Measurements from ENCODE around the gene ZNF609. TPM values are rescaled to one million over a fixed set of nuclear protein-coding genes. Genes with fewer than 3 reads are reported as not detected.

Gene ZNF609
- polyA plus RNA-seq, 1 donor from 2014 or later = 11.8 TPM

DNA sequence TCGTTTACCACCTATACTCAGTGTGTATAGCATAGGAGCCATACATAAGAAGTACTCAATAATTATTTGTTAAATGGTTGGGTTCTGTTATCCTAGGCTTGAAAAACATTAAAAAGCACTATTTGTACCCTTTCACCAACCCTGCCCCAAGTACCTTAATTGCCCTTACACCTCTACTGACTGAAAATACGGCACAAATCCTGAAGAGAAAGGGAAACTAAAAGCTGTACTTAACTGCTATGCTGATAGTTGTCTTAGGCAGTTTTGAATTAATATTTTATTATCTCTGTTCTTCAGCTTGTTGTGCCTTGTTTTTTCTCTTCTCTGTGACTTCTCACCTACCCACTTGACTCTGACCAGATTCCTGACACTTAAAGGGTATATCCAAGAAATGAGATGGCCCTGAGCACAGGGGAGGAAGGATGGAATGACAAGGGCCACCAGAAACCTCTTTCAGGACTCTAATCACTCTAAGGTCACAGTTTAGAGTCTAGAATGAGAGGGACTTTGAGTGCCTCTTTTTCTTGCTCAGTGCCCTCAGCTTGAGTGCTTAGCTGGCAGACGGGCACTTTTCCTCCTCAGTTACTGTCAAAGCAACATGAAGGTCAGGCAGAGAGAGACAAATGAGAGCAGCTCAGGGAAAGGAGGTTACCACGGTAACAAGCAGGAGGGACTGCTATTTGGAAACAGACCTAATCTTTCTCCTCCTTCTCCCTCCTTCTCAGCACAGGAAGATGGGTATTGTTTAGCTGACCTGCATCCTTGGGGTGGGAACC is 136.5 kb downstream of the ZNF609 start:
- no peaks in the 10 kb centered on the region for H3F3A ChIP-seq (ENCODE audit: insufficient read depth, low read length, poor library complexity, severe bottlenecking)
- peak overlapping the region; percentile 64 for H3K9ac ChIP-seq (ENCODE audit: low read length)
- no peaks in the 10 kb centered on the region for H3K9me2 ChIP-seq (ENCODE audit: insufficient read depth, low read length)
- peaks cover 72% of the 10 kb centered on the region for H3K79me2 ChIP-seq (replicated peaks; ENCODE audit: insufficient read depth, low read length)
- H2AFZ ChIP-seq (ENCODE audit: low read depth, low read length) = peak overlapping the region; percentile 9
- H3K4me3 ChIP-seq (ENCODE audit: low read length) = peak overlapping the region; percentile 62
- no peaks in the 10 kb centered on the region for H3K9me3 ChIP-seq (ENCODE audit: low read length)
- no peaks in the 10 kb centered on the region for H4K20me1 ChIP-seq (ENCODE audit: insufficient read depth)
- no peaks in the 10 kb centered on the region for H3K27me3 ChIP-seq (ENCODE audit: insufficient read depth, low read depth, low read length)
- H3K4me2 ChIP-seq (ENCODE audit: low read length) = peak overlapping the region; percentile 79
- TF ChIP-seq POLR2AphosphoS5 (IDR thresholded peaks at IDR 0.05) (peak; percentile 72), TAF1 (IDR thresholded peaks at IDR 0.05; ENCODE audit: low read depth) (no peak), EP300 (conservative IDR thresholded peaks at IDR 0.05; ENCODE audit: poor library complexity, severe bottlenecking) (peak; percentile 82), SMC3 (conservative IDR thresholded peaks at IDR 0.05; ENCODE audit: poor library complexity) (peak; percentile 37)
- H3K27ac ChIP-seq (ENCODE audit: low read length) = peak overlapping the region; percentile 98
- H3K36me3 ChIP-seq (ENCODE audit: insufficient read depth, low read length) = no peaks in the 10 kb centered on the region

DNA sequence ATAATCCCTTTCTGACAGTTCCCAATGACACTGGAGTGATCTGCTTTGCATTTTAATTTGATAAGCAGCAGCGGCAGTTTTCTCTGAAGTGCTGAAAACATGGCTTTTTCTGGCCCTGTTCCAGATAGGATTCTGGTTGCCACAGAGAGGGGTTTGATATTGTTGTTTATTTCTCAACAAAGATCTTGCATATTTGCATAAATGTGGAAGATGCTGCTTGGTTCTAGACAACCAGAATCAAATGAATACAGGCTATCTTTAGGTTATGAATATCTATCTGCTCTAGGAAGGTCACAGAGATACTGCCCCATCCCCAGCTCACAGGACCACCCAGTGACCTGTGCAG is 137.1 kb downstream of the ZNF609 start:
- TF ChIP-seq EZH2 (IDR thresholded peaks at IDR 0.05; ENCODE audit: borderline replicate concordance, insufficient read depth, low read length, poor library complexity, severe bottlenecking) = no peak
- TF ChIP-seq EP300 (conservative IDR thresholded peaks at IDR 0.05; ENCODE audit: poor library complexity, severe bottlenecking) = peak; percentile 4
- no peak for TF ChIP-seq POLR2AphosphoS5 (IDR thresholded peaks at IDR 0.05)
- peak; percentile 37 for TF ChIP-seq MXI1 (conservative IDR thresholded peaks at IDR 0.05; ENCODE audit: poor library complexity, severe bottlenecking)
- TF ChIP-seq TAF1 (IDR thresholded peaks at IDR 0.05; ENCODE audit: low read depth) = no peak
- Histone ChIP-seq H3F3A (ENCODE audit: insufficient read depth, low read length, poor library complexity, severe bottlenecking) (no peaks in the 10 kb centered on the region), H3K9me2 (ENCODE audit: insufficient read depth, low read length) (no peaks in the 10 kb centered on the region), H3K4me3 (ENCODE audit: low read length) (peak overlapping the region; percentile 62), H3K36me3 (ENCODE audit: insufficient read depth, low read length) (no peaks in the 10 kb centered on the region), H3K27me3 (ENCODE audit: insufficient read depth, low read depth, low read length) (no peaks in the 10 kb centered on the region), H3K9ac (ENCODE audit: low read length) (peak overlapping the region; percentile 64), H3K27ac (ENCODE audit: low read length) (peak overlapping the region; percentile 98), H4K20me1 (ENCODE audit: insufficient read depth) (no peaks in the 10 kb centered on the region), H3K79me2 (replicated peaks; ENCODE audit: insufficient read depth, low read length) (peaks cover 72% of the 10 kb centered on the region), H3K4me2 (ENCODE audit: low read length) (peak overlapping the region; percentile 79), H2AFZ (ENCODE audit: low read depth, low read length) (peak overlapping the region; percentile 9), H3K9me3 (ENCODE audit: low read length) (no peaks in the 10 kb centered on the region)

- Histone ChIP-seq H3K4me3 (ENCODE audit: low read length) (no peak overlapping the region), H3K9me3 (ENCODE audit: low read length) (no peaks in the 10 kb centered on the region), H2AFZ (ENCODE audit: low read depth, low read length) (no peak overlapping the region), H3K27me3 (ENCODE audit: insufficient read depth, low read depth, low read length) (no peaks in the 10 kb centered on the region), H3K9ac (ENCODE audit: low read length) (no peak overlapping the region), H3K79me2 (replicated peaks; ENCODE audit: insufficient read depth, low read length) (peaks cover 70% of the 10 kb centered on the region), H4K20me1 (ENCODE audit: insufficient read depth) (no peaks in the 10 kb centered on the region), H3K4me2 (ENCODE audit: low read length) (no peak overlapping the region), H3K36me3 (ENCODE audit: insufficient read depth, low read length) (no peaks in the 10 kb centered on the region), H3K9me2 (ENCODE audit: insufficient read depth, low read length) (no peaks in the 10 kb centered on the region), H3K27ac (ENCODE audit: low read length) (peak overlapping the region; percentile 36), H3F3A (ENCODE audit: insufficient read depth, low read length, poor library complexity, severe bottlenecking) (no peaks in the 10 kb centered on the region)
- TF ChIP-seq SMC3 (conservative IDR thresholded peaks at IDR 0.05; ENCODE audit: poor library complexity) (no peak), EP300 (conservative IDR thresholded peaks at IDR 0.05; ENCODE audit: poor library complexity, severe bottlenecking) (no peak), TAF1 (IDR thresholded peaks at IDR 0.05; ENCODE audit: low read depth) (no peak), RAD21 (conservative IDR thresholded peaks at IDR 0.05) (no peak), MXI1 (conservative IDR thresholded peaks at IDR 0.05; ENCODE audit: poor library complexity, severe bottlenecking) (no peak), REST (IDR thresholded peaks at IDR 0.05; ENCODE audit: borderline replicate concordance) (no peak), EZH2 (IDR thresholded peaks at IDR 0.05; ENCODE audit: borderline replicate concordance, insufficient read depth, low read length, poor library complexity, severe bottlenecking) (no peak), POLR2AphosphoS5 (IDR thresholded peaks at IDR 0.05) (no peak), CTCF (IDR thresholded peaks at IDR 0.05; ENCODE audit: poor library complexity, severe bottlenecking) (no peak)
Observed at GRCh38 chr15:64599226-64599625, 138.8 kb downstream of the ZNF609 start.

Data from neural cell (in vitro differentiated cells).